Measurements from ENCODE around the gene ZNF497. TPM values are rescaled to one million over a fixed set of nuclear protein-coding genes. Genes with fewer than 3 reads are reported as not detected.

ZNF497 gene
- total and polyA plus RNA-seq, 9 of the 15 experiments (the other 6 are each of a cell fraction or from before 2014, with no cell fraction given): 0.06 to 0.98 (median 0.44) TPM; not detected in 1

DNA sequence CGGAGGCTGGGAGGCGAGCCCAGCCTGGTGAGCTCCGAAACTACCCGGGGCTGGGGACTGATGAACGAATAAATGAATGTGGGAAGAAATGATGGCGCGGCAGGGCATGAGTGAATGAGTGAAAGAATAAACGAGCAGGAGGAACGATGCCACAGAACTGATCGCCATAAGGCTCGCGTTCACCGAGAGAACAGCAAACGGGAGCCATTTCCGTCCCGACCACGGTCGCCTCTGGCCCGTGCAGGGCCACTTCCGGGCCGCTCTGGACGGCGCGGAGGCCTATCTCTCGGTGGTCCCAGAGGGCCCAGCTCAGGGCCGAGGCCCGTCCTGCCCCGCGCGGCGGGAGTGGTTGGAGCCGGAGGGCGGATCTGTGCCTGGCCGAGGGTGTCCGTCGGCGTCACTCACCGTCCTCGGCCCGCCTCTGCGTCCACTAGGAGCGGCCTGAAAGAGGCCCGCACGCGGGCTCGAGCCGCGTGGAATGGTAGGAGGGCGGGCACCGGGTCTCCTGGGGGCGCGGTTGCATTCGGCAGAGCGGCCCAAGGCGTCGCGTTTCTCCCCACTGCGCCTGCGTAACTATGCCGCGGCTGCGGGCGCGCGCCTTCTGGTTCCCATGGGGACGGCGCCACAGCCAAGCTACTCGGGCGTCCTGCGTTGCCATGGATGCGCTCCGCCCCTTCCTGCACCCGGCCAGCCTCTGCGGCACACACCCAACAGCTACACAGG, at the start of gene ZNF497 (continued):
- TF ChIP-seq ETV6 (IDR thresholded peaks at IDR 0.05; ENCODE audit: borderline replicate concordance in 1 of 2, low read depth in 2 of 2, low read length in 1 of 2) (0 out of 4 replicates have a peak, but pooled peaks of 1 of the 2 experiments have one; percentile 34), ETV6 (CRISPR knock-in tag; IDR thresholded peaks at IDR 0.05; ENCODE audit: borderline replicate concordance) (no peak), ZNF766 (CRISPR knock-in tag; conservative IDR thresholded peaks at IDR 0.05) (no peak), TCF7 (IDR thresholded peaks at IDR 0.05; ENCODE audit: borderline replicate concordance) (no peak; the same call in 1 of the 2 replicates), RBFOX2 (IDR thresholded peaks at IDR 0.05; ENCODE audit: low read depth, low read length) (peak; percentile 96), RBM25 (IDR thresholded peaks at IDR 0.05; ENCODE audit: low read depth, low read length, severe bottlenecking) (peak; percentile 62), ZNF124 (CRISPR knock-in tag; IDR thresholded peaks at IDR 0.05) (no peak), FOXK1 (CRISPR knock-in tag; IDR thresholded peaks at IDR 0.05; ENCODE audit: borderline replicate concordance) (no peak), HDGF (IDR thresholded peaks at IDR 0.05) (no peak), ZNF239 (CRISPR knock-in tag; IDR thresholded peaks at IDR 0.05) (no peak), ZNF79 (CRISPR knock-in tag; IDR thresholded peaks at IDR 0.05; ENCODE audit: low read depth) (no peak), PRPF4 (IDR thresholded peaks at IDR 0.05; ENCODE audit: insufficient read depth, low read depth, low read length, poor library complexity, severe bottlenecking) (no peak), ELK1 (CRISPR knock-in tag; IDR thresholded peaks at IDR 0.05) (no peak), ZNF197 (CRISPR knock-in tag; IDR thresholded peaks at IDR 0.05; ENCODE audit: low read depth) (no peak), MCM7 (IDR thresholded peaks at IDR 0.05) (no peak), RBM39 (optimal IDR thresholded peaks at IDR 0.05; ENCODE audit: low read depth, low read length) (no peak), MYNN (IDR thresholded peaks at IDR 0.05) (no peak; the same call in 1 of the 2 replicates), MYNN (CRISPR knock-in tag; IDR thresholded peaks at IDR 0.05) (no peak)
- TF ChIP-seq, protein P1, sequence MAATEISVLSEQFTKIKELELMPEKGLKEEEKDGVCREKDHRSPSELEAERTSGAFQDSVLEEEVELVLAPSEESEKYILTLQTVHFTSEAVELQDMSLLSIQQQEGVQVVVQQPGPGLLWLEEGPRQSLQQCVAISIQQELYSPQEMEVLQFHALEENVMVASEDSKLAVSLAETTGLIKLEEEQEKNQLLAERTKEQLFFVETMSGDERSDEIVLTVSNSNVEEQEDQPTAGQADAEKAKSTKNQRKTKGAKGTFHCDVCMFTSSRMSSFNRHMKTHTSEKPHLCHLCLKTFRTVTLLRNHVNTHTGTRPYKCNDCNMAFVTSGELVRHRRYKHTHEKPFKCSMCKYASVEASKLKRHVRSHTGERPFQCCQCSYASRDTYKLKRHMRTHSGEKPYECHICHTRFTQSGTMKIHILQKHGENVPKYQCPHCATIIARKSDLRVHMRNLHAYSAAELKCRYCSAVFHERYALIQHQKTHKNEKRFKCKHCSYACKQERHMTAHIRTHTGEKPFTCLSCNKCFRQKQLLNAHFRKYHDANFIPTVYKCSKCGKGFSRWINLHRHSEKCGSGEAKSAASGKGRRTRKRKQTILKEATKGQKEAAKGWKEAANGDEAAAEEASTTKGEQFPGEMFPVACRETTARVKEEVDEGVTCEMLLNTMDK (IDR thresholded peaks at IDR 0.05; ENCODE audit: borderline replicate concordance, insufficient read depth, low read depth, low read length, poor library complexity, severe bottlenecking): no peak
- TF ChIP-seq, protein P2, sequence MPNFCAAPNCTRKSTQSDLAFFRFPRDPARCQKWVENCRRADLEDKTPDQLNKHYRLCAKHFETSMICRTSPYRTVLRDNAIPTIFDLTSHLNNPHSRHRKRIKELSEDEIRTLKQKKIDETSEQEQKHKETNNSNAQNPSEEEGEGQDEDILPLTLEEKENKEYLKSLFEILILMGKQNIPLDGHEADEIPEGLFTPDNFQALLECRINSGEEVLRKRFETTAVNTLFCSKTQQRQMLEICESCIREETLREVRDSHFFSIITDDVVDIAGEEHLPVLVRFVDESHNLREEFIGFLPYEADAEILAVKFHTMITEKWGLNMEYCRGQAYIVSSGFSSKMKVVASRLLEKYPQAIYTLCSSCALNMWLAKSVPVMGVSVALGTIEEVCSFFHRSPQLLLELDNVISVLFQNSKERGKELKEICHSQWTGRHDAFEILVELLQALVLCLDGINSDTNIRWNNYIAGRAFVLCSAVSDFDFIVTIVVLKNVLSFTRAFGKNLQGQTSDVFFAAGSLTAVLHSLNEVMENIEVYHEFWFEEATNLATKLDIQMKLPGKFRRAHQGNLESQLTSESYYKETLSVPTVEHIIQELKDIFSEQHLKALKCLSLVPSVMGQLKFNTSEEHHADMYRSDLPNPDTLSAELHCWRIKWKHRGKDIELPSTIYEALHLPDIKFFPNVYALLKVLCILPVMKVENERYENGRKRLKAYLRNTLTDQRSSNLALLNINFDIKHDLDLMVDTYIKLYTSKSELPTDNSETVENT (CRISPR knock-in tag; IDR thresholded peaks at IDR 0.05): peak; percentile 98
- TF ChIP-seq, protein P3, sequence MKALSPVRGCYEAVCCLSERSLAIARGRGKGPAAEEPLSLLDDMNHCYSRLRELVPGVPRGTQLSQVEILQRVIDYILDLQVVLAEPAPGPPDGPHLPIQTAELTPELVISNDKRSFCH (CRISPR knock-in tag; IDR thresholded peaks at IDR 0.05): no peak
- TF ChIP-seq, protein P3 (tag; IDR thresholded peaks at IDR 0.05): peak; percentile 67; the same call in 1 of the 2 replicates

All from K562 (cell line).